ENCODE results near the gene COQ8A.
"Not testable (repeated sequence)": the region's sequence is repeated elsewhere in the genome, so short reads cannot be mapped to it uniquely, and the experiment has no call there.

Gene COQ8A

DNA sequence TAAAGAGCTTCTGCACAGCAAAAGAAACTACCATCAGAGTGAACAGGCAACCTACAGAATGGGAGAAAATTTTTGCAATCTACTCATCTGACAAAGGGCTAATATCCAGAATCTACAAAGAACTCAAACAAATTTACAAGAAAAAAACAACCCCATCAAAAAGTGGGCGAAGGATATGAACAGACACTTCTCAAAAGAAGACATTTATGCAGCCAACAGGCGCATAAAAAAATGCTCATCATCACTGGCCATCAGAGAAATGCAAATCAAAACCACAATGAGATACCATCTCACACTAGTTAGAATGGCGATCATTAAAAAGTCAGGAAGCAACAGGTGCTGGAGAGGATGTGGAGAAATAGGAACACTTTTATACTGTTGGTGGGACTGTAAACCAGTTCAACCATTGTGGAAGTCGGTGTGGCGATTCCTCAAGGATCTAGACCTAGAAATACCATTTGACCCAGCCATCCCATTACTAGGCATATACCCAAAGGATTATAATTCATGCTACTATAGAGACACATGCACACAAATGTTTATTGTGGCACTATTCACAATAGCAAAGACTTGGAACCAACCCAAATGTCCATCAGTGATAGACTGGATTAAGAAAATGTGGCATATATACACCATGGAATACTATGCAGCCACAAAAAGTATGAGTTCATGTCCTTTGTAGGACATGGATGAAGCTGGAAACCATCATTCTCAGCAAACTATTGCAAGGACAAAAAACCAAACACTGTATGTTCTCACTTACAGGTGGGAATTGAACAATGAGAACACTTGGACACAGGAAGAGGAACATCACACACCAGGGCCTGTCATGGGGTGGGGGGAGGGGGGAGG is 10.6 kb upstream of the COQ8A start:
- DNase-seq: not testable (repeated sequence)

DNA sequence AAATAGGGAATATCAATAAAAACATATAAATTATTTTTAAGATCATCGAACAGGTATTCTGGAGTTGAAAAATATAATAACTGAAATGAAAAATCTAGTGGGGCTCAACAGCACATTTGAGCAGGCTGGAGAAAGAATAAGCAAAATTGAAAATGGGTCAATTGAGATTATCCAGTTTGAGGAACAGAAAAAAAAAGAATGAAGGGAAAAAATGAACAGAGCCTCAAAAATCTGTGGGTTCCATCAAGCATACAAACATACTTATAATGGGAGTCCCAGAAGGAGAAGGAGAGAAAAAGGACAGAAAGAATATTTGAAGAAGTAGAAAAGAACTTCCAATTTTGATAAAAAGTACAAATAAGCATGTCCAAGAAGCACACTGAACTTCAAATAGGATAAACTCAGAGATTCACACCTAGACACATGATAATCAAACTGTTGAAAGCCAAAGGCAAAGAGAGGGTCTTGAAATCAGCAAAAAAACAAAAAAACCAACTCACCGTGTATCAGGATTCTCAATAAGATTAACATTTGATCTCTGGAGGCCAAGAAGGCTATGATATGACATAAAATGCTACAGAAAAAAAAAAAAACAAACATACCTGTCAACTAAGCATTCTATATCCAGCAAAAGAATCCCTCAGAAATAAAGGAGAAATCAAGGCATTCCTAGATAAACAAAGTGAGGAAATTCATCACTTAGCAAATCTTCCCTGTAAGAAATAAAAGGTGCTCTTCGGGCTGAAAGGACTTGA is 5.4 kb upstream of the COQ8A start:
- no peak for DNase-seq

- peak; percentile 81 for DNase-seq
Observed at GRCh38 chr1:226937940-226938725, 2.0 kb upstream of the COQ8A start.

DNA sequence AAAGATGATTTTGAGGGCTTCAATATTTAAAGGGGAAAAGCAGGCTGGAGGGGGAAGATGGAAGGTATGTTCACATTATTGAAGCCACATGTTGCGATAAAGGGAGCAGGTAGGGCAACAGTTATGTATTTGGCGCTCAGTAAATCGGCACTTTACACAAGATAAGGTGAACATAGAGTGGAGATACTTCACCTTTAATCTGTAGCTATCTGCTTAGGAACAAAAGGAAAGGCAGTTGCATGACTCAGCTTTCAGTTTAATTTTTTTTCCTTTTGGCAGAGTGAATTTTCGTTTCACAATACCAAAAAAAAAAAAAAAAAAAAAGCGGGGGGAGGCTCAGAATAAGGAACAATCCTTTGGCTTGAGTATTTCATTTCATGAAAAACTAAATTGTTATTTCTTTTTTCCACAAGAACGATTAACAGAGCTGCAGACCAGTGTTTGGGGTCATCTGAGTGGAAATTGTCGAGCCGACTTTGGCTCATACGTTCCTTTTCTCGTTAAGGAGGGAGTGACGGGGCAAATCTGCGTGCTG is 1.1 kb upstream of the COQ8A start:
- DNase-seq: peak; percentile 80

DNA sequence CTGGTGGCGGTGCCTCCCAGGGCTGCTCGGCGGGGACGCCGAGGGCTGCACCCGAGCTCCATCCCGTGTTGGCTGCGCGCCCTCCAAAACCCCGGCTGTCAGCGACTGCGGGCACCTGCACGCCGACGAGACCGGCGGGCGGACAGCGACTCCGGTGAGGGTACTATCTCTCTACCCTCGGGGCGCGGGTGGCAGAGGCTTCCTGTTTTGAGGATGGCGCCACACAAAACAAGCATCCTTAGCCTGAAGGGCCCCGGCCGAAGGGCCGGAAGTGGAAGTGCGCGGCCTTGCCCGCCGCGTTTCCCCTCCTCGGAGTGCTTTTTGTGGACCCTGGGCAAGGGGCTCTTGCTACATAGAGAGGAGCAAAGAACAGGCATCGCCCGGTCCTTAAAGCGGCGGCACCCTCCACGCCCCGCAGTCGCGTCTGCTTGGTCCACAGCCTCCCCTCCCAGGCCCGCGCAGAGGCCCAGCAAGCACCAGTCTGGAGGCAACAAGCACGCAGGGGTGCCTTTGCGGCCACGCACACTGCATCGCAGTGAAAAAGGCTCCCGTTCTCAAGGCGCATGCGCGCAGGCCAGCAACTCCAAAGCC is 561 bp upstream of the COQ8A start:
- peak; percentile 72 for DNase-seq

DNA sequence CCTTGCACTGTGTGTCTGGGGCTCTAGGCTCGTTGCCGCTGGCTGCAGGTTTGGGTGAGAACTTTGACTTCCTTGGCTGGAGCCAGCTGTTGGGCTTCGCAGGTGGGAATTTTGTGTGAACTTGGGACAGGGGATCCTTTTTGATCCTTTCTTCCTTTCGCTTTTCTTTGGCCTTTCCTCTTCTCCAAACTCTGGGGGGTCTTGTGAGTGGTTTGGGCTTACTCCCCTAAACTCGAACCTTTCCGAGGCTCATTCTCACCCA is 643 bp downstream of the COQ8A start:
- no peak for DNase-seq

- DNase-seq: no peak
Observed at GRCh38 chr1:226942392-226942791, 2.3 kb downstream of the COQ8A start.

DNA sequence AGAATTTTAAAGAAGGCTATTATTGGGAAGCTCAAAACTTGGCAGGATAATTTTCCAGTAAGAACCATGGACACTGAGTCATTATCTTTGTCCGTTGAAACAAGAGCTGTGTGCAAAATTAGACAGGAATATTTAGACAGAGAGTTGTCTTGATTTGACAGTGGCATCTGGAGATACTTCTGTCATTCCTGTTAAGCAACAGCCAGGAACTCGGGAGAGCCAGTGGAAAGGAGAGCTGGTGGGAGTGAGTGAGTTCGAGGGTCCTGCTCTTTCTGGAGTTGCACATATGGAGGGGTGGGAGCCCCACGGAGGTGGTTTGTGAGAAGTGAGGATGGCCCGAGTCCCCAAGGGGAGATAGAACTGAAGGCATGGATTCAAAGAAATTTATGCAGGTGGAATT is 3.1 kb downstream of the COQ8A start:
- no peak for DNase-seq

DNA sequence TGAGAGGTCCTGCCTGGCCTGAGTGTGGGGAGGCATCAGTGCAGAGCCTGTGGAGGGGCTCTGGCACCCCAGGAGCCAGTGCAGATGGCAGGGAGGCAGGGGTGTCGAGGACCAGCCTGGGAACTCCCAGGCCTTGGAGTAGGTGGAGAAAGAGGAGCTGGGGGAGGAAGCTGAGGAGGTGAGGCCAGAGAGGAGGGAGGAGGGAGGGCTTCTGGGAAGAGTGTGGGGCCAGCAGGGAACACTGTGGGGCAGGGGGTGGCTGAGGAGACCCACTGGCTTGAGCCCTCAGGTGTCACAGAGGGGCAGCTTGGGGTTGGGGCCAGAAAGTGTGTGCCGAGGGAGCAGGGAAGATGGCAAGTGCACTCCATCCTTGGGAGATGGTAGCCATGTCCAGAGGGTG is 3.8 kb downstream of the COQ8A start:
- no peak for DNase-seq

- DNase-seq: peak; percentile 55
Observed at GRCh38 chr1:226945106-226945857, 5.2 kb downstream of the COQ8A start.

- no peak for DNase-seq
Observed at GRCh38 chr1:226945858-226946245, 5.8 kb downstream of the COQ8A start.

DNA sequence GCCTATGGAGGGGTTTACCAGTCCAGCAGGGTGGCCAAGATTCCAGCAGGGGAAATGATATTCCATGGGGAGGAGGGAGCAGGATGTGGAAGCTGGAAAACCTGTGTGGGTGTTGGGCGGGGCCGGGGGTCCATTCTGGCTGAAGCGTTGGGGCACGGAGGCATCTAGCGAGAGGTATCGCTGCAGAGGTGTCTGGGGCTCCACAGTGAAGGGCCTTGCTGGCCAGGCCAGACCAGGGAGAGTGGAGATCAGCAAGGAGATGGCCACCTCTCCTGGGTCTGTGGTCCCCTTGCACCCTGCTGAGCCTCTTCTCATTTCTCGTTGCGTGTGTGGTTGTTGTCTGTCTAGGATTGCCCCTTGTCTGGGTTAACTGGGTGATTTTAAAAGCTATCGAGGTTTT is 6.2 kb downstream of the COQ8A start:
- DNase-seq: no peak

GRCh38 chr1:226946841-226947240 is 6.7 kb downstream of the COQ8A start:
- no peak for DNase-seq

DNA sequence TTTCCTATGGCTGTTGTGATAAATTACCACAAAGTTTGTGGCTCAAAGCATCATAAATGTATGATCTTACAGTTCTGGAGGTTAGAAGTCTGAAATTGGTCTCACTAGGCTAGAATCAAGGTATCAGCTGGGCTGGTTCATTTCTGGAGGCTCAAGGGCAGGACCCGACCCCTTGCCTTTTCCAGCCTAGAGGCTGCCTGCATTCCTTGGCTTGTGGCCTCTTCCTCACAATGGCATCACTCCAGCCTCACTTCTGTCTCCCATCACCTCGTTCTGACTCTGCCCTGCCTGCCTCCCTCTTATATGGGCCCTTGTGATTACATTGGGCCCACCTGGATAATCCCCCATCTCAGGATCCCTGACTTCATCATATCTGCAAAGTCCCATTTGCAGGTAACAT is 8.0 kb downstream of the COQ8A start:
- DNase-seq: no peak

- DNase-seq: no peak
Observed at GRCh38 chr1:226948480-226948879, 8.4 kb downstream of the COQ8A start.

- DNase-seq: no peak
Observed at GRCh38 chr1:226948996-226949395, 8.9 kb downstream of the COQ8A start.

GRCh38 chr1:226949401-226949800 is 9.3 kb downstream of the COQ8A start:
- no peak for DNase-seq

- DNase-seq: no peak
Observed at GRCh38 chr1:226950316-226950715, 10.2 kb downstream of the COQ8A start.

DNA sequence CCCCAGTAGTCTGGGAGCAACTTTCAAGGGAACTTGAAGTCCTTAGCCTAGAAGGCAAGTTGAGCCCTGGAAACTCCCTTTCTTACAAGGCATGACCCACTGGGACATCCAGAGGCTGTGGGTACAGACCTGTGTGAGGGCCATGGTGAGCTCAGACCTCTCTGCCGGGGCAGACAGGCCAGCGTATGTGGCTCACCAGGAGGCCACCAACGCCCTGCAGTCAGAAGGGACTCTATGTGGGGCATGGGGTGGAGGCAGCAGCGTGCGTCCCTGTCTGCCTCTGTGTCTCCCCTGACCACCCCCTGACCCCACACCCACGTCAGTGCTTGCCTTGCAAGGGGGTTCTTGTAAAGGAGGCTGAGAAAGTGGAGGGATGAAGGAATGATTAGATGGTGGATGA is 10.8 kb downstream of the COQ8A start:
- DNase-seq: no peak

GRCh38 chr1:226951286-226952117 is 11.4 kb downstream of the COQ8A start:
- no peak for DNase-seq

GRCh38 chr1:226952118-226952441 is 12.0 kb downstream of the COQ8A start:
- no peak for DNase-seq
